HFFc6 (cell line): ENCODE results near the gene SDF4. TPM values are rescaled to one million over a fixed set of nuclear protein-coding genes. Genes with fewer than 3 reads are reported as not detected.

Experiments
- DNase-seq: peaks from one replicate; pipeline ENCODE4 v3.0.0-alpha.2; 2018
- H3K27ac Mint-ChIP-seq: 2 replicates; pipeline ENCODE4 v1.8.0; 2020; ENCODE audit warnings: mild to moderate bottlenecking, mixed read lengths
- H3K27me3 Mint-ChIP-seq: 2 replicates; pipeline ENCODE4 v1.8.0; 2021; ENCODE audit warnings: mild to moderate bottlenecking, moderate library complexity, mixed read lengths; ENCODE audit not compliant: insufficient read depth
- H3K36me3 Mint-ChIP-seq: 2 replicates; pipeline ENCODE4 v1.8.0; 2021; ENCODE audit warnings: low read depth, mixed read lengths
- H3K4me1 Mint-ChIP-seq: 2 replicates; pipeline ENCODE4 v1.8.0; 2020; ENCODE audit warnings: low read depth, mixed read lengths
- H3K4me3 Mint-ChIP-seq: 2 replicates; pipeline ENCODE4 v1.8.0; 2020; ENCODE audit warnings: mild to moderate bottlenecking, moderate library complexity, mixed read lengths
- H3K9me3 Mint-ChIP-seq: 2 replicates; pipeline ENCODE4 v1.8.0; 2020; ENCODE audit warnings: mild to moderate bottlenecking, mixed read lengths
- CTCF ChIP-seq: fragments of 200-600 bp; sonication (generic); IDR thresholded peaks from 2 replicates; pipeline ENCODE4 v1.5.0; 2021; ENCODE audit warnings: antibody characterized with exemption, mild to moderate bottlenecking
- total RNA-seq, 6 experiments: library from RNA; stranded (reverse); fragmentation: NEBNext Ultra II Directional; extraction: Animal tissue kit (Norgen Biotek cat#: 25700); gene quantifications; 2 replicates in 1 of 6; 3 replicates in 5 of 6; pipeline ENCODE4 v1.2.3, GENCODE V29; 2021

Gene SDF4
- total RNA-seq, 6 experiments from 2014 or later = 182 to 231 (median 196) TPM

GRCh38 chr1:1243266-1243660 lies 11.5 kb upstream of the SDF4 start:
- H3K36me3 Mint-ChIP-seq = no peaks in the 10 kb centered on the region
- no peak for TF ChIP-seq CTCF
- peaks cover 4% of the 10 kb centered on the region for H3K27me3 Mint-ChIP-seq
- DNase-seq = no peak
- no peak overlapping the region for H3K4me3 Mint-ChIP-seq
- H3K4me1 Mint-ChIP-seq = no peaks in the 10 kb centered on the region
- no peaks in the 10 kb centered on the region for H3K9me3 Mint-ChIP-seq
- no peak overlapping the region for H3K27ac Mint-ChIP-seq

- Mint-ChIP-seq H3K27ac (no peak overlapping the region), H3K4me1 (no peaks in the 10 kb centered on the region), H3K9me3 (no peaks in the 10 kb centered on the region), H3K36me3 (no peaks in the 10 kb centered on the region), H3K4me3 (no peak overlapping the region), H3K27me3 (peaks cover 4% of the 10 kb centered on the region)
- no peak for TF ChIP-seq CTCF
- no peak for DNase-seq
Observed at GRCh38 chr1:1242461-1243265, 10.9 kb upstream of the SDF4 start.

GRCh38 chr1:1241588-1242219 lies 9.9 kb upstream of the SDF4 start:
- H3K27ac Mint-ChIP-seq = no peak overlapping the region
- peaks cover 4% of the 10 kb centered on the region for H3K27me3 Mint-ChIP-seq
- no peak for DNase-seq
- H3K4me1 Mint-ChIP-seq = no peaks in the 10 kb centered on the region
- no peak for TF ChIP-seq CTCF
- no peaks in the 10 kb centered on the region for H3K9me3 Mint-ChIP-seq
- no peaks in the 10 kb centered on the region for H3K36me3 Mint-ChIP-seq
- H3K4me3 Mint-ChIP-seq = no peak overlapping the region

- H3K9me3 Mint-ChIP-seq = no peaks in the 10 kb centered on the region
- peaks cover 4% of the 10 kb centered on the region for H3K27me3 Mint-ChIP-seq
- DNase-seq = no peak
- no peaks in the 10 kb centered on the region for H3K36me3 Mint-ChIP-seq
- no peaks in the 10 kb centered on the region for H3K4me1 Mint-ChIP-seq
- no peak overlapping the region for H3K27ac Mint-ChIP-seq
- TF ChIP-seq CTCF = no peak
- no peak overlapping the region for H3K4me3 Mint-ChIP-seq
Observed at GRCh38 chr1:1240822-1241587, 9.2 kb upstream of the SDF4 start.

- no peaks in the 10 kb centered on the region for H3K9me3 Mint-ChIP-seq
- no peaks in the 10 kb centered on the region for H3K36me3 Mint-ChIP-seq
- H3K4me3 Mint-ChIP-seq = no peak overlapping the region
- H3K27me3 Mint-ChIP-seq = peaks cover 4% of the 10 kb centered on the region
- no peak for DNase-seq
- no peak for TF ChIP-seq CTCF
- H3K4me1 Mint-ChIP-seq = no peaks in the 10 kb centered on the region
- H3K27ac Mint-ChIP-seq = no peak overlapping the region
Observed at GRCh38 chr1:1240348-1240732, 8.5 kb upstream of the SDF4 start.
